AG09319 (cell line): ENCODE results near the gene KLHDC7A.

Experiments used
- DNase-seq: peaks from one replicate; pipeline ENCODE4 v3.0.0-alpha.2; 2010; ENCODE audit warnings: low read depth; ENCODE audit errors: extremely low read depth
- TF ChIP-seq, protein P1 (sequence below): IDR thresholded peaks from 2 replicates; pipeline ENCODE4 v1.5.1; 2011; ENCODE audit warnings: low read depth, mild to moderate bottlenecking, inconsistent platforms, low read length, moderate library complexity

The KLHDC7A gene

DNA sequence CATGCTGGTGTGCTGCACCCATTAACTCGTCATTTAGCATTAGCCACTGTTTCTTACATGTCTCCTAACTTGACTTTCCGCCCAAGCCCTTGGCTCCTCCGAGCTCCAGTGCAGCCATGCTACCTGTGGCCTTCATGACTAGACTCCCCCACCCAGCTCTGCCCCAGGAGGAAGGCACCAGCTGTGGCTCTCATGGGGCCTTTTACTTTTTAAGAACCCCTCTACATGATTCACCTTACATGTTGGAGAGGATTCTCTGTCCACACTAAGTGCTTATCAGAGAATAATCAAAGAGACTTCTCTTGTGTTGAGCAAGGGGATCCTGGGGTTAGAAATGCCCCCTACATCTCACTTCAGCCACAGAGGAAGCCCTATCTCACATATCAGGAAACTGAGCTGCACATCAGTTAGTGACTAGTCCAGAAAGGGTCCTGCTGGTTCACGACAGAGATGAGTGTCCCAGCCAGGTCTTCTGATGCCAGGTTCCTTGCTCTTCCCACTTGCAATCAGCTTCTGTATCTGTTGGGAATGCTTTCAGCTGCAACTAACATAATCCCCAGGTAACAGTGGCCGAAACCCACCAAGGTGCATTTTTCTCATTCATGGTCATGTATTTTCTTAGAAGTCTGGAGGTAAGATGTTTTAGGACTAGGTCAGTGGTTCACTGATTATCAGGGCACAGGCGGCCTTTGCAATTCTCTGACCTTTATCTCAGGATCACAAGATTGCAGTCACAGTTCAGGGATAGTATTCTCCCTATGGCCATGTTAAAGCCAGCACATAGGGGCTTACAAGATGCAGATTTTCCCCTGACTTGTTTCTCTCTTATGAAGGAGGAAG is 45.9 kb downstream of the KLHDC7A start:
- no peak for DNase-seq
- TF ChIP-seq, protein P1, sequence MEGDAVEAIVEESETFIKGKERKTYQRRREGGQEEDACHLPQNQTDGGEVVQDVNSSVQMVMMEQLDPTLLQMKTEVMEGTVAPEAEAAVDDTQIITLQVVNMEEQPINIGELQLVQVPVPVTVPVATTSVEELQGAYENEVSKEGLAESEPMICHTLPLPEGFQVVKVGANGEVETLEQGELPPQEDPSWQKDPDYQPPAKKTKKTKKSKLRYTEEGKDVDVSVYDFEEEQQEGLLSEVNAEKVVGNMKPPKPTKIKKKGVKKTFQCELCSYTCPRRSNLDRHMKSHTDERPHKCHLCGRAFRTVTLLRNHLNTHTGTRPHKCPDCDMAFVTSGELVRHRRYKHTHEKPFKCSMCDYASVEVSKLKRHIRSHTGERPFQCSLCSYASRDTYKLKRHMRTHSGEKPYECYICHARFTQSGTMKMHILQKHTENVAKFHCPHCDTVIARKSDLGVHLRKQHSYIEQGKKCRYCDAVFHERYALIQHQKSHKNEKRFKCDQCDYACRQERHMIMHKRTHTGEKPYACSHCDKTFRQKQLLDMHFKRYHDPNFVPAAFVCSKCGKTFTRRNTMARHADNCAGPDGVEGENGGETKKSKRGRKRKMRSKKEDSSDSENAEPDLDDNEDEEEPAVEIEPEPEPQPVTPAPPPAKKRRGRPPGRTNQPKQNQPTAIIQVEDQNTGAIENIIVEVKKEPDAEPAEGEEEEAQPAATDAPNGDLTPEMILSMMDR, result no peak

DNA sequence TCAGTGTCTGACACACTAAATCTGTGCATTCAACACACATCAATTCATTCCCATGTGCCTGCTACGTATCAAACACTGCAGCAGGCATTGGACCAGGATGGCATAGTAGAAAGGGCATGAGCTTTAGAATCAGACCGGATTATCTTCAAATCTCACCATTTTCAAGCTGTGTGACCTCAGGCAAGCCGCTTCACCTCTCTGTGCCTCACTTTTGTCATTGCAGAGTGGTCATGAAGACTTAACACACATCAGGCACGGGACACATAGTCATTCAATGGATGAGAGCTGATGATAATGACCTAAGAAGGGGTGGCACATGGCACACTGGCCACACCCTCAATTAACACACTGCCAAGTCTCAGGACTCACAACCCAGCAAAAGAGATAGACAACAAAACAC is 46.8 kb downstream of the KLHDC7A start:
- TF ChIP-seq, protein P1, result no peak
- no peak for DNase-seq

DNA sequence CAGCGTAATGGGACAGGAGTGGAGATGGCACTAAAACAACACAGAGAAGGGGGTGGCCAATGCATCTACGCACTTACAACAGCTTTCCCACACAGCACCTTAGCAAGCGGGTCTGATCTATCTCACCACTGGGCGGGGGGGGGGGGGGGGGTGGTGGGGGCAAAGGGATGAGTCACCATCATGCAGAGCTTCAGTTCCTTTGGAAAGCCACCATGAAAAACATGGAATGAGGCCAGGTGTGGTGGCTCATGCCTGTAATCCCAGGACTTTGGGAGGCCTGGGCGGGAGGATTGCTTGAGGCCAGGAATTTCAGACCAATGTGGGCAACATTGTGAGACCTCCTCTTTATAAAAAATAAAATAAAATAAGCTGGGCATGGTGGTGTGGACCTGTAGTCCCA is 47.2 kb downstream of the KLHDC7A start:
- DNase-seq, result no peak
- TF ChIP-seq, protein P1, result no peak

DNA sequence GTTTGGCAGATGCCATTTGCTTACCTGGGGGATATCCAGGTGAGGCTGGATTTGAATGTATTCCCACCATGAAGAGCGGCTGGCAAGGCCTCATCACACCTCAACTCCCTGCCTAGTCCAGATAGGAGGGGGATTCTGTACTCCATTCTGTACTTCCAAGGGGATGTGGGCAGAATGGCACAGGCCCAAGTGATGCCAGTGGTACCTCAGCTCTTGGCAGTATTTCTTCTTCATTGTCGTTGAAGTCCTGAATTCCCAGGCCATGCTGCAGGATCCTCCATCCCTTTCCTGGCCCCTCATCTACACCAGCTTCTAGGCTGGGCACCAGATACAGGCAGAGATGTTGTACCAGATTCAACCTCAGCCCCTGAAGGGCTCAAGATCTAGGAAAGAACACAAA is 47.9 kb downstream of the KLHDC7A start:
- TF ChIP-seq, protein P1, result no peak
- DNase-seq, result no peak

DNA sequence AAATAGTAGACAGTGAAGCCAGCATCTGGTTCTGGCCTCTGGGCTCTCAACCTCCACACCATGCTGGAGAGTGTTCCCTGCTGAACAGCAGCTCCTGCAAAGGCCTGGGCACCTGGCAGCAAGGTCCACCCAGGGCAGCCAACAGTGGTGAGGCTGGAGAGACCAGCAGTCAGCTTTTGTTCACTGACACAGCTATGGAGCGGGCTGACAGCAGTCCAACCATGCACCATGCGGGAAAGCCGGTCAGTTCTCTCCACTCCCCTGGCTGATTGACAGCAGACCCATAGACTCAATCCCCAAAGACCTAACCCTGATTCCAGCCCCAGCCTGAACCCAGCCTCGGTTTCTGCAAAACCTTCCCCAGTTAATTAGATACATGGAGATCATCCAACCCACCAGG is 49.0 kb downstream of the KLHDC7A start:
- no peak for DNase-seq
- TF ChIP-seq, protein P1, result no peak

DNA sequence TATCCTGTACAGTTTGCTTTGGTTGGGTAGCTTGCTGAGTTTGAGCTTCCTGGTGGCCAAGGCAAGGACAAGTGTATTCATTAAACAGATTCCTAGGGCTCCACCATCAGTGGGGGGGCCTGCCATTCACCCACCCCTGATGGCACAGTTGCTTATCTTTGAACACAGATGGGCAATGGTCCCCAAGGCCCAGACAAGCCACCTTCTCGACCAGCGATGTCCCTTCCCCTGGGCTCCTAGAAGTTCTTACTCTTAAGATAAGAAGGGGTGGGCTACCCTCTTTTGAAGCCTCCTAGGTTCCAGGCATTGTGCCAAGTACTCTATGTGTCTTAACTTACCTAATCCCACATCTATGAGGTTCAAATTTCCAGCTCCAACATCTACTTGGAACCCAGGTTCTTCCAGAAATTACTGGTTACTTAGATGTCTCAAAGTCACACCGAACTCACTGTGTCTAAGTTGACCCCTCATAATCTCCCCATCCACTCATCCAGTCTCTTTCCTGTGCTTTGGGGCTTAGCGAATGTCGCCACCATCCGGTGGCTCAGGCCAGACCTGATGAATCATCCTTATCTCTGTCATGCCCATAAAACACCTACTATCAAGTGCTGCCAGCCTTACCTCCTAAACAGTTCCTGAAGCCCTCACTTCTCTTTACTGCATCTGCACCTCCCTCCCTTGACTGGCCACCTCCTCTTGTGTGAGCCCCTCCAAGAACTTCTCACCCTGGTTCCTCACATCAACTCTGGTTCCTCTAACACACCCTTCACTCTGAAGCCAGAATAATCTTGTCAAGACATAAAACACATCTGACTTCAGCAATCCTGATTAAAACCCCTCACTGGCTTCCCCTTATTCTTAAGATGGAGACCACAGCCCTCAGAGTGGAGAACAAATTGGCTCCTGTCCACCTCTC is 50.1 kb downstream of the KLHDC7A start:
- no peak for DNase-seq
- TF ChIP-seq, protein P1, result no peak

DNA sequence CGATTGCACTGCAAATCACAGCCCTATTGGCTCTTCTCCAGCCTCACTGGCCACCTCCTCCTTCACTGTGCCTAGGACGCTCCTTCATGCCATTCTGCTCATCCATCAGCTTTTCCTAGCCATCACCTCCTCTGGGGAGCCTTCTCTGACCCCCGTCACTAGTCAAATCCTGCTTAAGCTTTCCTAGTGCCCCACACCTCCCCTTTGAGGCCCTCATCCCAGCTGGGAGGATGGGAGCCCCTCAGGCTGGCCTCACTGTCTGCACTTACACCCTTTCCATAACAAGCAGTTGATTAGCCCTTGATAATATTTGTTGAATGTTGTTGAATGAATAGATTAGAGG is 50.7 kb downstream of the KLHDC7A start:
- TF ChIP-seq, protein P1, result no peak
- no peak for DNase-seq
